OCI-LY7 (cell line): ENCODE measurements around the gene GBF1. TPM values are rescaled to one million over a fixed set of nuclear protein-coding genes. Genes with fewer than 3 reads are reported as not detected.

Source experiments
- BruUV-seq: library from RNA; stranded (reverse); fragments of 400-500 nt; replicated peaks from 2 replicates; lab custom pipeline; 2021; lab: Mats Ljungman, UMichigan
- CTCF ChIA-PET: fragments of 300-600 bp; sonication (Branson Sonifier 250); formaldehyde crosslinking; loops from one replicate; lab custom pipeline; 2022; ENCODE audit warnings: antibody characterized with exemption; ENCODE audit not compliant: unreplicated experiment; lab: Charles Lee
- POLR2A ChIA-PET: fragments of 300-600 bp; sonication (Branson Sonifier 250); formaldehyde crosslinking; loops from one replicate; lab custom pipeline; 2022; ENCODE audit warnings: antibody characterized with exemption; lab: Charles Lee
- DNase-seq: peaks from one replicate; pipeline ENCODE4 v3.0.0-alpha.2; 2015; ENCODE audit warnings: low spot score
- H2AFZ ChIP-seq: fragments of 200-600 bp; sonication (generic), shearing (Covaris generic); 2 replicates; pipeline ENCODE4 v1.6.1; 2014; ENCODE audit warnings: mild to moderate bottlenecking, antibody characterized with exemption, low read length, moderate library complexity
- H3K27ac ChIP-seq: fragments of 200-600 bp; sonication (generic); 2 replicates; pipeline ENCODE4 v1.5.1; 2014; ENCODE audit warnings: mixed run types, low read depth, mild to moderate bottlenecking, moderate library complexity, low read length, inconsistent platforms; ENCODE audit not compliant: poor library complexity, severe bottlenecking
- H3K36me3 ChIP-seq: fragments of 200-600 bp; sonication (generic); 2 replicates; pipeline ENCODE4 v1.6.1; 2014; ENCODE audit warnings: mild to moderate bottlenecking, antibody characterized with exemption, low read length, moderate library complexity, mixed read lengths; ENCODE audit not compliant: insufficient read depth
- H3K4me1 ChIP-seq: fragments of 200-600 bp; sonication (generic); 2 replicates; pipeline ENCODE4 v1.5.1; 2014; ENCODE audit warnings: mild to moderate bottlenecking, low read length; ENCODE audit not compliant: insufficient read depth, poor library complexity, severe bottlenecking
- H3K4me2 ChIP-seq: fragments of 200-600 bp; sonication (generic); 2 replicates; pipeline ENCODE4 v1.6.1; 2014; ENCODE audit warnings: mild to moderate bottlenecking, low read length
- H3K4me3 ChIP-seq: fragments of 200-600 bp; sonication (generic); 2 replicates; pipeline ENCODE4 v1.5.1; 2014; ENCODE audit warnings: mild to moderate bottlenecking, low read depth, low read length; ENCODE audit not compliant: poor library complexity, severe bottlenecking
- H3K79me2 ChIP-seq: fragments of 200-600 bp; sonication (generic); 2 replicates; pipeline ENCODE4 v1.6.1; 2016; ENCODE audit warnings: low read depth, mild to moderate bottlenecking, low read length, moderate library complexity, mixed read lengths; ENCODE audit not compliant: insufficient read depth
- H3K9me2 ChIP-seq: fragments of 200-600 bp; sonication (generic); 2 replicates; pipeline ENCODE4 v1.6.1; 2016; ENCODE audit warnings: mild to moderate bottlenecking, low read length, mixed read lengths; ENCODE audit not compliant: insufficient read depth
- H3K9me3 ChIP-seq: fragments of 200-600 bp; sonication (generic); 2 replicates; pipeline ENCODE4 v1.6.1; 2014; ENCODE audit warnings: mild to moderate bottlenecking, mixed run types, low read length, mixed read lengths
- H4K20me1 ChIP-seq: fragments of 200-600 bp; sonication (generic); 2 replicates; pipeline ENCODE4 v1.6.1; 2014; ENCODE audit warnings: mild to moderate bottlenecking, antibody characterized with exemption, low read length, moderate library complexity, mixed read lengths; ENCODE audit not compliant: insufficient read depth
- CTCF ChIP-seq: fragments of 200-600 bp; sonication (generic); conservative IDR thresholded peaks from 2 replicates; pipeline ENCODE4 v1.5.1; 2014; ENCODE audit warnings: mild to moderate bottlenecking, antibody characterized with exemption, low read length, moderate library complexity, mixed read lengths
- EZH2phosphoT487 ChIP-seq: fragments of 200-600 bp; sonication (generic); IDR thresholded peaks from 2 replicates; pipeline ENCODE4 v1.6.1; 2018; ENCODE audit warnings: low read depth, borderline replicate concordance, mild to moderate bottlenecking, mixed run types, antibody characterized with exemption, low read length, moderate library complexity, mixed read lengths
- intact Hi-C: fragments of 100-400 bp; cut with micrococcal nuclease; formaldehyde crosslinking; loops from one replicate; pipeline ENCODE4 v1.10.0; 2022; ENCODE audit not compliant: unreplicated experiment
- total RNA-seq, 2 experiments: library from RNA; depleted of rRNA in 1 of 2; stranded (reverse); fragments of >200 nt in 1 of 2; shearing (Covaris generic) in 1 of 2; gene quantifications; 2 replicates each; pipeline ENCODE4 v1.2.3, GENCODE V29; 2014 to 2022

Gene GBF1
- total RNA-seq, 2 experiments from 2014 or later: 17.8 to 33.4 TPM

DNA sequence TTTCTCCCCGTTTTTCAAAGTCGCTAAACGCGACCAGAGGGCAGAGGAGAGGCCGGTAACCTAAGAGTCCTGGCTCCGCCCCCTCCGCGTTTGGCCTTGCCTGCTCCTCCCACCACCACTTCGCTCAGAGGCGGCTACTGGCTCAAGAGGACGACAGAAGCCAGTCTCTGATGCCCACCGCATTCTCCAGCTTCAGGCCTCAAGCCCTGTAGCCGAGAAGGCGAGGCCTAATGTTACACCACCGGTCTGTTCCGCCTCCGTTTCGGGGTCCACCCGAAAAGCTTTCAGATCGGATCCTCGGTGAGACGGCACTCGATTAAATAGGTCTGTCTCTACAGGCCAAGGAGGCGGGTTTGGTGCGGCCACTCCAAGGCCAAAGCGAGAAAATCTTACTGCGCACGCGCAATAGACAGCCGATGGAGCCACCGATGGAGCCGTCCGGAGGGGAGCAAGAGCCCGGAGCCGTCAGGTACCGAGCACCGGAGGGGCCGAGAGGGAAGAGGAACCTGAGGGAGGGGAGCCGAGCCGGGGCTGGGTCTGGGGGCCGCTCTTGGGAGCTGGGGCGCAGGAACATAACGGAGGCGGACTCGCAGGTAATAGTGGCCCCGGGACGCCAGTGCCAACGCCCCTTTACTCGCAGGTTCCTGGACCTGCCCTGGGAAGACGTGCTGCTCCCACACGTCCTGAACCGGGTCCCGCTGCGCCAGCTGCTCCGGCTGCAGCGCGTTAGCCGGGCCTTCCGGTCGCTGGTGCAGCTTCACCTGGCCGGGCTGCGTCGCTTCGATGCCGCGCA lies 175.6 kb downstream of the GBF1 start, which contains the start of gene FBXL15:
FBXL15 (plus strand) TSS at position 123 of the 793 bp plus-strand sequence; CDS start at position 417, 294 bp downstream.
- Histone ChIP-seq H3K4me1 (peaks cover 46% of the 10 kb centered on the region), H3K27ac (peak within 1 kb of the TSS; percentile 82), H3K36me3 (peaks cover 11% of the 10 kb centered on the region; the same call in 1 of the 2 replicates), H4K20me1 (no peaks in the 10 kb centered on the region), H3K4me2 (peak within 1 kb of the TSS; percentile 96), H3K79me2 (peaks cover 6% of the 10 kb centered on the region; the same call in 1 of the 2 replicates), H3K4me3 (peak within 1 kb of the TSS; percentile 79), H3K9me2 (no peaks in the 10 kb centered on the region), H3K9me3 (no peaks in the 10 kb centered on the region), H2AFZ (peak within 1 kb of the TSS; percentile 80)
- intact Hi-C loops: loop anchor here (1.0 to 5.0 kb wide), 7 partner anchors 11 to 161 kb away; partner anchors contain the start of genes ACTR1A, CUEDC2 and SUFU
- CTCF ChIA-PET: interaction anchor here (0.9 to 1.2 kb wide), 2 partner anchors 11 to 21 kb away, joined by 3 to 5 read pairs; partner anchors contain the start of gene CUEDC2
- BruUV-seq: no TSS peak
- DNase-seq: peak; percentile 99
- POLR2A ChIA-PET: interaction anchor here (0.9 to 1.8 kb wide), 10 partner anchors 10 to 91 kb away, joined by 3 to 11 read pairs (median 4); partner anchors contain the start of genes C10orf95 and CUEDC2
- no peak for TF ChIP-seq EZH2phosphoT487
- TF ChIP-seq CTCF: no peak; the same call in 1 of the 2 replicates

- TF ChIP-seq CTCF (no peak), EZH2phosphoT487 (no peak)
- DNase-seq: no peak
- H3K79me2 ChIP-seq: peaks cover 6% of the 10 kb centered on the region; the same call in 1 of the 2 replicates
- BruUV-seq: TSS peak; percentile 83
- peak overlapping the region; percentile 79 for H3K4me3 ChIP-seq
- POLR2A ChIA-PET: interaction anchor here (1.0 to 1.8 kb wide), 6 partner anchors 9 to 91 kb away, joined by 3 to 11 read pairs (median 4); partner anchors contain the start of genes ACTR1A, C10orf95 and CUEDC2
- H3K4me2 ChIP-seq: peak overlapping the region; percentile 96
- H2AFZ ChIP-seq: peak overlapping the region; percentile 80; the same call in 1 of the 2 replicates
- H4K20me1 ChIP-seq: no peaks in the 10 kb centered on the region
- H3K36me3 ChIP-seq: peaks cover 11% of the 10 kb centered on the region; the same call in 1 of the 2 replicates
- no peaks in the 10 kb centered on the region for H3K9me3 ChIP-seq
- no peaks in the 10 kb centered on the region for H3K9me2 ChIP-seq
- CTCF ChIA-PET: no interaction called here
- peak overlapping the region; percentile 82 for H3K27ac ChIP-seq
- intact Hi-C loops: loop anchor here (1.0 to 5.0 kb wide), 7 partner anchors 11 to 161 kb away; partner anchors contain the start of genes ACTR1A, CUEDC2 and SUFU
- peaks cover 46% of the 10 kb centered on the region for H3K4me1 ChIP-seq
Observed at GRCh38 chr10:102421507-102421756, 176.1 kb downstream of the GBF1 start.
